H1 (cell line): Measurements from ENCODE around the gene CXCL9. TPM values are rescaled to one million over a fixed set of nuclear protein-coding genes. Genes with fewer than 3 reads are reported as not detected.

Source experiments
- CTCF ChIA-PET: fragments of 300-600 bp; sonication (Branson Sonifier 250); formaldehyde crosslinking; loops from one replicate; lab custom pipeline; 2021; ENCODE audit not compliant: partially characterized antibody; lab: Charles Lee
- POLR2A ChIA-PET: fragments of 300-600 bp; sonication (Branson Sonifier 250); formaldehyde crosslinking; loops from one replicate; lab custom pipeline; 2021; ENCODE audit warnings: inconsistent platforms; ENCODE audit not compliant: partially characterized antibody; lab: Charles Lee
- DNase-seq, 2 experiments: peaks; one replicate each; pipeline versions ENCODE4 v3.0.0 to v3.0.0-alpha.2; 2010 to 2022; ENCODE audit warnings: low spot score in 2 of 2, low read depth in 1 of 2, mixed read lengths in 1 of 2
- FAIRE-seq: peaks from 2 replicates; lab custom pipeline; 2011; peaks lifted over from hg19 to GRCh38; lab: Jason Lieb, UNC
- H2AFZ ChIP-seq: 2 replicates; pipeline ENCODE4 v1.8.1; 2012; ENCODE audit warnings: low read length, inconsistent platforms
- H2AK5ac ChIP-seq: 2 replicates; pipeline ENCODE4 v1.6.1; 2013; ENCODE audit warnings: low read depth, low read length
- H2BK120ac ChIP-seq: replicated peaks from 2 replicates; pipeline ENCODE3; 2013; ENCODE audit warnings: low read depth, low read length, inconsistent platforms
- H2BK12ac ChIP-seq: 2 replicates; pipeline ENCODE4 v1.6.1; 2013; ENCODE audit warnings: low read depth, low read length
- H2BK15ac ChIP-seq: 2 replicates; pipeline ENCODE4 v1.6.1; 2013; ENCODE audit warnings: low read length
- H2BK20ac ChIP-seq: 2 replicates; pipeline ENCODE4 v1.6.1; 2013; ENCODE audit warnings: low read length
- H2BK5ac ChIP-seq: 2 replicates; pipeline ENCODE4 v1.6.1; 2013; ENCODE audit warnings: low read depth, low read length
- H3K14ac ChIP-seq: 2 replicates; pipeline ENCODE4 v1.6.1; 2013; ENCODE audit warnings: inconsistent platforms; ENCODE audit not compliant: insufficient read length
- H3K18ac ChIP-seq: 2 replicates; pipeline ENCODE4 v1.6.1; 2013; ENCODE audit warnings: low read length; ENCODE audit errors: extremely low read depth
- H3K23ac ChIP-seq: 2 replicates; pipeline ENCODE4 v1.6.1; 2013; ENCODE audit warnings: inconsistent platforms; ENCODE audit not compliant: insufficient read length
- H3K23me2 ChIP-seq: 2 replicates; pipeline ENCODE4 v1.6.1; 2013; ENCODE audit warnings: low read depth, low read length
- H3K27ac ChIP-seq: 2 replicates; pipeline ENCODE4 v1.6.1; 2011; ENCODE audit warnings: low read depth, low read length, inconsistent platforms
- H3K27me3 ChIP-seq, 4 experiments: replicated peaks in 1 of 4; 1 replicate in 1 of 4; 2 replicates in 3 of 4; pipeline versions ENCODE4 v1.6.1 to v1.8.1; 2011 to 2013; ENCODE audit warnings: low read length in 3 of 4, mild to moderate bottlenecking in 3 of 4, inconsistent platforms in 2 of 4, mixed read lengths in 2 of 4, moderate library complexity in 1 of 4; ENCODE audit not compliant: control insufficient read depth in 3 of 4, insufficient read depth in 3 of 4; ENCODE audit errors: extremely low read depth in 1 of 4
- H3K36me3 ChIP-seq, 4 experiments: 2 replicates each; pipeline versions ENCODE4 v1.6.1 to v1.8.1; 2011 to 2013; ENCODE audit warnings: mild to moderate bottlenecking in 4 of 4, low read length in 3 of 4, moderate library complexity in 2 of 4, control low read depth in 1 of 4, inconsistent platforms in 1 of 4; ENCODE audit not compliant: insufficient read depth in 4 of 4, control insufficient read depth in 2 of 4
- H3K4ac ChIP-seq: replicated peaks from 2 replicates; pipeline ENCODE3; 2013; ENCODE audit warnings: low read length, low read depth, mixed read lengths, inconsistent platforms; ENCODE audit not compliant: insufficient read length
- H3K4me1 ChIP-seq, 4 experiments: replicated peaks in 1 of 4; 1 replicate in 1 of 4; 2 replicates in 3 of 4; pipeline versions ENCODE4 v1.6.1 to v1.8.1; 2011 to 2013; ENCODE audit warnings: low read length in 3 of 4, inconsistent platforms in 2 of 4, mixed read lengths in 1 of 4; ENCODE audit not compliant: insufficient read depth in 4 of 4, control insufficient read depth in 3 of 4
- H3K4me2 ChIP-seq, 2 experiments: 2 replicates each; pipeline versions ENCODE4 v1.6.1 to v1.8.1; 2011 to 2013; ENCODE audit warnings: low read depth in 2 of 2, low read length in 2 of 2, control low read depth in 1 of 2, inconsistent platforms in 1 of 2, mild to moderate bottlenecking in 1 of 2; ENCODE audit not compliant: insufficient read depth in 1 of 2
- H3K4me3 ChIP-seq, 4 experiments: fragments of 200-600, 300-600 bp in 1 of 4; sonication (generic), shearing (Covaris generic), sonication (Bioruptor Twin) in 1 of 4; 2 replicates each; pipeline versions ENCODE4 v1.5.1 to v1.8.1; 2011 to 2016; ENCODE audit warnings: low read length in 4 of 4, low read depth in 3 of 4, control low read depth in 2 of 4, inconsistent platforms in 2 of 4, mild to moderate bottlenecking in 2 of 4, mixed read lengths in 1 of 4, moderate library complexity in 1 of 4; ENCODE audit not compliant: insufficient read depth in 2 of 4; ENCODE audit errors: extremely low read depth in 1 of 4
- H3K56ac ChIP-seq: replicated peaks from 2 replicates; pipeline ENCODE3; 2013; ENCODE audit warnings: low read depth, mild to moderate bottlenecking, mixed read lengths, low read length, inconsistent platforms; ENCODE audit not compliant: insufficient read length
- H3K79me1 ChIP-seq: 2 replicates; pipeline ENCODE4 v1.6.1; 2013; ENCODE audit warnings: low read depth, low read length, control low read depth
- H3K79me2 ChIP-seq, 2 experiments: 2 replicates each; pipeline versions ENCODE4 v1.6.1 to v1.8.1; 2012 to 2013; ENCODE audit warnings: low read length in 2 of 2, mild to moderate bottlenecking in 2 of 2, inconsistent platforms in 1 of 2; ENCODE audit not compliant: insufficient read depth in 2 of 2, control insufficient read depth in 1 of 2
- H3K9ac ChIP-seq, 4 experiments: replicated peaks in 1 of 4; 1 replicate in 1 of 4; 2 replicates in 3 of 4; pipeline versions ENCODE4 v1.6.1 to v1.8.1; 2011 to 2013; ENCODE audit warnings: low read depth in 3 of 4, low read length in 3 of 4, control low read depth in 2 of 4, mild to moderate bottlenecking in 2 of 4, moderate library complexity in 2 of 4, inconsistent platforms in 1 of 4; ENCODE audit errors: extremely low read depth in 1 of 4
- H3K9me3 ChIP-seq, 2 experiments: 2 replicates each; pipeline versions ENCODE4 v1.6.1 to v1.8.1; 2012 to 2013; ENCODE audit warnings: mild to moderate bottlenecking in 2 of 2, moderate library complexity in 2 of 2, control low read depth in 1 of 2, inconsistent platforms in 1 of 2, low read depth in 1 of 2, low read length in 1 of 2, mixed read lengths in 1 of 2; ENCODE audit not compliant: insufficient read depth in 2 of 2
- H4K20me1 ChIP-seq, 2 experiments: replicated peaks in 1 of 2; 2 replicates each; pipeline versions ENCODE3 to v1.8.1; 2011 to 2013; ENCODE audit warnings: inconsistent platforms in 2 of 2, low read length in 2 of 2, mild to moderate bottlenecking in 1 of 2; ENCODE audit not compliant: insufficient read depth in 2 of 2, control insufficient read depth in 1 of 2
- H4K5ac ChIP-seq: 2 replicates; pipeline ENCODE4 v1.6.1; 2013; ENCODE audit warnings: low read length, low read depth, mixed read lengths, inconsistent platforms; ENCODE audit not compliant: insufficient read length
- H4K8ac ChIP-seq: 2 replicates; pipeline ENCODE4 v1.8.0; 2013; ENCODE audit warnings: mild to moderate bottlenecking, moderate library complexity, low read length, inconsistent platforms; ENCODE audit not compliant: insufficient read depth; ENCODE audit errors: extremely low read depth
- H4K91ac ChIP-seq: replicated peaks from 2 replicates; pipeline ENCODE3; 2013; ENCODE audit warnings: low read length, mixed read lengths, inconsistent platforms; ENCODE audit not compliant: insufficient read length
- CHD2 ChIP-seq: IDR thresholded peaks from 2 replicates; pipeline ENCODE4 v1.6.1; 2012; ENCODE audit warnings: low read length, improper control_type of control experiment
- EP300 ChIP-seq, 2 experiments: IDR thresholded peaks; 1 replicate in 1 of 2; 2 replicates in 1 of 2; pipeline ENCODE4 v1.6.1; 2011 to 2012; ENCODE audit warnings: low read depth in 2 of 2, low read length in 2 of 2, mild to moderate bottlenecking in 2 of 2, borderline replicate concordance in 1 of 2, inconsistent platforms in 1 of 2, moderate library complexity in 1 of 2
- WGBS, 2 experiments: shearing (Covaris generic) in 1 of 2; methylation state at CpG; one replicate each; pipeline versions ENCODE4 v1.1.6 to v1.1.7; 2013 to 2015; ENCODE audit warnings: low lambda C conversion rate in 2 of 2, mixed read lengths in 2 of 2, inconsistent platforms in 1 of 2, low coverage in 1 of 2, missing lambda C conversion rate in 1 of 2; ENCODE audit not compliant: insufficient replicate concordance in 2 of 2, insufficient coverage in 1 of 2, insufficient read length in 1 of 2; ENCODE audit errors: extremely low coverage in 1 of 2, missing lambda C conversion rate in 1 of 2; 5-methylcytosine and 5-hydroxymethylcytosine counted together
- polyA plus RNA-seq, 7 experiments: library from polyadenylated mRNA; depleted of rRNA in 3 of 7; stranded (reverse) in 5 of 7; unstranded in 2 of 7; fragments of >200 nt in 5 of 7; fragments of 200-250 nt in 2 of 7; gene quantifications; 1 replicate in 5 of 7; 2 replicates in 1 of 7; 4 replicates in 1 of 7; pipeline versions ENCODE4 v1.2.1 to v1.2.3, GENCODE V29; 2011 to 2013; ENCODE audit warnings: missing spikeins in 2 of 7, mixed read lengths in 2 of 7
- total RNA-seq: library from RNA; stranded (reverse); fragmentation: NEBNext Ultra II Directional; extraction: Animal tissue kit (Norgen Biotek cat#: 25700); gene quantifications from 2 replicates; pipeline ENCODE4 v1.2.1, GENCODE V29; 2021

Gene CXCL9
- total and polyA plus RNA-seq, 2 of the 8 experiments (the other 6 are each of a cell fraction or from before 2014, with no cell fraction given) = not detected

- H2BK120ac ChIP-seq = no peak overlapping the region
- CTCF ChIA-PET = interaction anchor here (0.7 to 7.2 kb wide), 7 partner anchors 47 to 674 kb away, joined by 3 to 89 read pairs (median 6); no protein-coding TSS in a partner anchor
- no peak overlapping the region for H4K8ac ChIP-seq
- TF ChIP-seq CHD2 = no peak
- no peak for TF ChIP-seq EP300 (IDR thresholded peaks at IDR 0.05; ENCODE audit: borderline replicate concordance in 1 of 2, low read depth in 2 of 2, low read length in 2 of 2)
- H3K27me3 ChIP-seq = no peaks in the 10 kb centered on the region
- H4K91ac ChIP-seq = no peak overlapping the region
- H3K9ac ChIP-seq = no peak overlapping the region
- peaks cover 0 to 4% (median 0%) of the 10 kb centered on the region in 4 experiments; a peak in 5 of 7 replicates for H3K4me1 ChIP-seq
- WGBS, 2 experiments = 70% methylated on average over 1 of the region's 1 CpG; no CpG with 5 or more reads in 1 of the 2 experiments
- peaks cover 28 to 33% of the 10 kb centered on the region in 2 experiments for H3K79me2 ChIP-seq
- H2BK15ac ChIP-seq = no peak overlapping the region
- DNase-seq = no peak
- H3K14ac ChIP-seq = no peak overlapping the region
- H3K9me3 ChIP-seq = no peaks in the 10 kb centered on the region
- no peak overlapping the region for H2AK5ac ChIP-seq
- H3K4me3 ChIP-seq = no peak overlapping the region
- H4K20me1 ChIP-seq = peaks cover 3 to 12% of the 10 kb centered on the region in 2 experiments
- H2AFZ ChIP-seq = no peak overlapping the region
- peaks cover 8% of the 10 kb centered on the region; the same call in 1 of the 2 replicates for H3K23me2 ChIP-seq
- no peak overlapping the region for H2BK12ac ChIP-seq
- no peak overlapping the region for H2BK5ac ChIP-seq
- POLR2A ChIA-PET = no interaction called here
- no peak overlapping the region for H3K4me2 ChIP-seq
- H3K23ac ChIP-seq = no peak overlapping the region
- H3K79me1 ChIP-seq = peaks cover 5% of the 10 kb centered on the region; the same call in 1 of the 2 replicates
- no peak overlapping the region for H3K56ac ChIP-seq
- H3K18ac ChIP-seq = no peak overlapping the region
- H3K4ac ChIP-seq = no peak overlapping the region
- H2BK20ac ChIP-seq = no peak overlapping the region
- no peak overlapping the region for H4K5ac ChIP-seq
- FAIRE-seq = no peak
- no peaks in the 10 kb centered on the region for H3K36me3 ChIP-seq
- H3K27ac ChIP-seq = no peak overlapping the region
Measured at GRCh38 chr4:75992462-75992861, 14.8 kb downstream of the CXCL9 start.
